HG02678 (cell line): Measurements from ENCODE around the gene PTRH1.

Experiments used
- ATAC-seq: cut with Tn5 transposase; IDR thresholded peaks from one replicate; pipeline ENCODE4 v1.9.1; 2021; ENCODE audit warnings: mild to moderate bottlenecking, moderate library complexity; ENCODE audit not compliant: unreplicated experiment

The PTRH1 gene

DNA sequence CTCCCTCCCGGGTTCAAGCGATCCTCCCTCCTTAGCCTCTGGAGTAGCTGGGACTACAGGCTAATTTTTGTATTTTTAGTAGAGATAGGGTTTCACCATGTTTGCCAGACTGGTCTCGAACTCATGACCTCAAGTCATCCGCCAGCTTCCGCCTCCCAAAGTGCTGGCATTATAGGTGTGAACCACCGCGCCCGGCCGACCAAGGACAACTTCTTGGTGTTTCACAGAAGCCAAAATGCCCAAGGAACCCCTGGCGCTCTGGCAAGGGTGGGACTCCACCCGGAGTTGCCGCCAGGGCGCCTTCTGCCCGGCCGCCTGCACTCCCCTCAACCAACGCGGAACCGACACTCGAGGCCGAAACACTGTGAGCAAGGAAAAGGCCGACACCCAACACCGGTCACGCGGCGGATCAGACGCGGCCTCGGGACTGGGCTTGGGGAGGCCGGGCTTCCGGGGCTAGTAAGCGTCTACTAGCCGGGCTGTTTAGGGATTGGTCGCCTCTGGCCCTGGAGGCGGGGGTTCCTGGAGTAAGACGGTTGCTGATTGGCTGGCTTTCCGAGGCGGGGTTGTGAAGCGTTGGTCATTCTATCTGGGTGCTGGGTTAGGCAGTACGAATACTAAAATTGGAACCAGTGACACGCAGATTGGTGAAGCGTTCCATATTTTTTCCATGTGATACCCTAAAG is 16.3 kb downstream of the PTRH1 start:
- peak; percentile 98 for ATAC-seq

DNA sequence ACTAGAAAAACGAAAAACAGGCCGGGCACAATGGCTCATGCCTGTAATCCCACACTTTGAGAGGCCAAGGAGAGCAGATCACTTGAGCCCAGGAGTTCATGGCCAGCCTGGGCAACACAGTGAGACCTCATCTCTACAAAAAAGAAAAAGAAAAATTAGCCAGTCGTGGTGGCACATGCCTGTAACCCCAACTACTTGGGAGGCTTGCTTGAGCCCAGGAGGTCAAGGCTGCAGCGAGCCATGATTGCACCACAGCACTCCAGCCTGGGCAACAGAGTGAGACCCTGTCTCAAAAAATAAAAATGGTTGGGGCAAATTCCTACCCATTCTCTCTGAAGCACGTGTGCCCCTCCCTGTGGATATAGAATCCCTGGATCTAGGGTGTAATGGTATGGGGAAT is 17.1 kb downstream of the PTRH1 start:
- ATAC-seq: no peak

DNA sequence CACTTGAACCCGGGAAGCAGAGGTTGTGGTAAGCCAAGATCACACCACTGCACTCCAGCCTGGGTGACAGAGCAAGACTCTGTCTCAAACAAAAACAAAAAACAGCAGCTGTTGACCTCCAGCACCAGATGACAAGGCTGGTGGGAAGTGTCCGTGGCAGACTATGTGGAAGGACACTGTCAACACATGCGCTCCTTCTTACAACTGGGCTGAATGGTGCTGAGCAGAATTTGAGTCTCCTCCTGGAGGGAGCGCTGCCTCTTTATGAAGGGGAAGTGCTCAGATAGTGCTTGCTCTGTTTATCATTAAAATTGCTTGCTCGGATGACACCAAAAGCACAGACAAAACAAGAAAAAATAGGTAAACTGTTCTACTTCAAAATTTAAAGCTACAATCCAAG is 17.9 kb downstream of the PTRH1 start:
- ATAC-seq: no peak

DNA sequence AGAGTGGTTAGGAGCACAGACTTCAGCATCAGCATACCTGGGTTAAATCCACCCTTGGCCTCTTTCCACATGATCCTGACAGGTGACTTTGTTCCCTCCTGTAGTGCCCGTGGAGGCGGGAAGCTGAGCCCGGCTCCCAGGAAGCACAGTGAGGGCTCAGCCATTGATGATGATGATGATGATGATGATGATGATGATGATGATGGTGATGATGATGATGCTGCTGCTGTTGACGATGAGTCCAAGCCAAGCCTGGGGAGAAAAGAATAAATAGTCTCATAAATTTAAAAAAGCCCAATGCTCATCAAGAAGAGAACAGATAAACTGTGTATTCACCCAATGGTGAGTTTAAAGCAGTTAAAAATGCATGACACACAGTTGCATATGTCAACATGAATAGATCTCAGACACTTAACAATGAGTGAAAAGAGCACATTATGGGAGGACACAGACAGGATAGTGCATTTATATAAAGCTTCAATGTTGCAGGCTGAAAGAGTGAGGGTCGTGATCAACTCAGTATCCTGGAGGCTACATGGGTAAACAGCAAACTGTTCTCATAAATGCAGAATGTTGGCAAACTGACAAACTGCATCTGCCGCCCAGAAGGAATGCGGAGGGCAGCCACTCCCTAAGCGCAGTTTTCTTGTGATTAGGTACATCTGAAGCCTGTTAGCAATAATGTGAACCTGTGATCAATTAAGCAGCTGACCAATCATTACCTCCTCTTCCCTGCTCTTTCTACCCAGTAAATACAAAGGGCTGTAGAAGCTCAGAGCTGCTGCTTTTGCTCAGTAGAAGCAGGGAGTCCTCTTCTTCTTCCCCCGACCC is 20.4 kb downstream of the PTRH1 start:
- ATAC-seq: no peak

DNA sequence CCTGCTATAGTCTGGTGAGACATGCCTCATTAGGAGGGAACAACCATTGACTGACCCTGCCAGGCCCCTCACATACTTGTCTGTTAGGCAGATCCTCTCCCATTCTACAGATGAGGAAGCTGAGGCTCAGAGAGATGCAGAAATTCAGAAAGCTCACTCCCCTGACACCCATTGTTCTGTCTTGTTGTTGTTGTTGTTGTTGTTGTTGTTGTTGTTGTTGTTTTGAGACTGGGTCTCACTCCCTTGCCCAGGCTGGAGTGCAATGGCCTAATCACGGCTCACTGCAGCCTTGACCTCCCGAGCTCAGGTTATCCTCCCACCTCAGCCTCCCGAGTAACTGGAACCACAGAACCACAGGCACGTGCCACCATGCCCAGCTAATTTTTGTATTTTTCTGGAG is 21.8 kb downstream of the PTRH1 start:
- no peak for ATAC-seq

DNA sequence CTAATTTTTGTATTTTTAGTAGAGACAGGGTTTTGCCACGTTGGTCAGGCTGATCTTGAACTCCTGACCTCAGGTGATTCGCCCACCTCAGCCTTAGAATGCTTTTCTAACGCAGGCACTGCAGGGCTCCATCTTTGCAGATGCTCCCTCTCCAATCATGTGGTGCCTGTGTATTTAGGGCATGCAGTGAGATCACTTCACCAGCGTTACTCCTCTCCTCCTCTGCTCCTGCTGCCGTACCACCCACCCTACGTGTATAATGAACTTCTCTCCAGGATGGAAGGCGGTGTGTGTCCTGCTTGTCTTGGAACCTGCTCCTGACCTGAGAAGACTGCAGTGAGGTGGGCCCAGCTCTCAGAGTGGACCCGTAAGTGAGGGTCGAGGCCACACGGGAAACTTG is 22.3 kb downstream of the PTRH1 start:
- ATAC-seq: no peak

DNA sequence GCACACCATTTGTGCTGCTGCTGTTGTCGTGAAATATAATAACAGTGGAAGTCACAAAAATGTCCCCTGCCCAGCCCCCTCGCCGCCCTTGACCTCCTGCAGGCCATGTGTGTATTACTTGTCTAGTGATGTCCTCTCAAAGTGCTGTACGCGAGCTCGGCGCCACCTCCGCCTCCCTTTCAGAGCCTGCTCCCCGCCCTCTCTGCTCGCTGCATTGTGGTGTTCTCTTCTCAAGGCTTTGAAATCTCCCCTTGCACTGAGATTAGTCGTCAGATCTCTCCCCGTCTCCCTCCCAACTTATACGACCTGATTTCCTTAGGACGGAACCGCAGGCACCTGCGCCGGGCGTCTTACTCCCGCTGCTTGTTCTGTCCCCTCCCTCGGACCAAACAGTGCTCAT is 23.4 kb downstream of the PTRH1 start:
- no peak for ATAC-seq

DNA sequence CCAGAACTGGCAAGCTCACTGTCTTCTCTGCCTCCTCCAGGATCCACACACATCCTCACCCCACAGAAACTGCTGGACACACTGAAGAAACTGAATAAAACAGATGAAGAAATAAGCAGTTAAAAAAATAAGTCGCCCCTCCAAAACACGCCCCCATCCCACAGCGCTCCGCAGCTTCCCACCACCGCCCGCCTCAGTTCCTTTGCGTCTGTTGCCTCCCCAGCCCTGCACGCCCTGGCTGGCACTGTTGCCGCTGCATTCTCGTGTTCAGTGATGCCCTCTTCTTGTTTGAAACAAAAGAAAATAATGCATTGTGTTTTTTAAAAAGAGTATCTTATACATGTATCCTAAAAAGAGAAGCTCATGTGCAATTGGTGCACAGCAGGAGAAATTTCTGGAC is 24.7 kb downstream of the PTRH1 start:
- ATAC-seq: no peak

DNA sequence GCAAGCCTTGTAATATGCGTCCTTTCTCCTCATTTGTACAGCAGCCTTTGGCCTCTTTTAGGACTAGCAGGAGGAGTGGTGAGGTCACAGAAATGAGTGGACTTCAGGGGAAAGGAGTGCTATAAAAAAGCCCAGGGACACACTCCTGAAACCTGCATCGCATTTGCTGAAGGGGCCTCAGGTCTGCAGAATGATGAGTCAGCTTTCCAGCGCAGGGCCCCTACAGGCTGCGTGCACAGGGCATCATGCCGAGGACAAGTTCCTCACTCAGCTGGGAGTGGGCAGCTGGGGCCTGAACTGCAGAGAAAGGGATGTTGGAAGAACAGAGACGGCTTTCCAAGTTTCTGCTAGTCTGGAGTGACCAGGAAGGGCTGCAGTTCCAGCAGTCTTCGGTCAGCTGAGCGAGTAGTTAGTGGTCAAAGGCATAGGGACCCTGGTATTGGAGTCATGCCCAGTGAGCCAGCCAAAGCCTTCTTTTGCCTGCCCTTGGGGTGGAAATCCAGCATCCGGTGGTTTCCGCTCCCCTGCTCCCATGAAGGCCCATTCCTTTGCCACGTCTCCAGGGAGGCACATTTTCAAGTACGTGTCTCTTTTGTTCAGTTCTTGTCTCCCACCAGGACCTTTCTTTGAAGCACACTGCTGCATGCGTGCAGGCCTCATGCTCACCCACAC is 26.0 kb downstream of the PTRH1 start:
- ATAC-seq: no peak

DNA sequence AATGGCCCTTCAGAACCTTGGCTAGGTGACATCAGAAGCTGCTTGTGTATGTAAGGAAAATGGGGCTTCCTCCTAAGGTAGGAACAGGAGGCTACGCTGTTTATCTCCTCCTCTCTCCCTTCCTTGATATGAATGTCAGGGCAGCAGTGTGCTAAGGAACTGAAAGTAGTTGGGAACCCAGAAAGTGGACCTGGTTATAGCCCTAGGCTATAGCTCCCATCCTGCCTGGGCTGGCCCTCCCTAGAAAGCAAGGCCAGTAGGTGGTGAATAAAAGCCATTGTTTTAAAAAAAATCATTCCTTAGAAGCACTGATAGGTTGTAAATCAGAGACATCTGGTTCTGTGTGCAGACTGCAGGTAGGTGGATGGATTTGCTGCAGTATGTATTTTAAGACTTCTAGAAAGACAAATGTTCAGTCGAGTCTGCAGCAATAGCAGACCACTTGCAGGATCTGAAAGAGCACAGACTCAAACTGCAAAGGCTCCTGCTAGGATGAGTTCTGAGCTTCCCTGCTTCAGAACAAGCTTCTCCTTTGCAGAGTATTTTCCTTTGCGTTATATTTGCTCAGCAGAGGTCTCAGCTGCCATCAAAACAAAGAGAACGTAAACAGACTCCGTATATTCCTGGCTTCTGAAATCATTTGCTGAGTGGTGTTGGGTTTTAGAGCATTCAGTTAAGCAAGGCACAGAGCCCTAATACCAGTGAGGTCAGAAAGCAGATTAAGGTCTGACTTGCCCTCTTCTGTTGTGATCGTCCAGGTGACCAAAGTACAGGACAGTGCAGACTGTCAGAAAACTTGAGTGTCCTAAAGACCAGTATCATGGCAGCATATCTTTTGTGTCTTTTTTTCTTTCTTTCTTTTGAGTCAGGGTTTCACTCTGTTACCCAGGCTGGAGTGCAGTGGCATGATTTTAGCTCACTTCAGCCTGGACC is 28.7 kb downstream of the PTRH1 start:
- no peak for ATAC-seq

DNA sequence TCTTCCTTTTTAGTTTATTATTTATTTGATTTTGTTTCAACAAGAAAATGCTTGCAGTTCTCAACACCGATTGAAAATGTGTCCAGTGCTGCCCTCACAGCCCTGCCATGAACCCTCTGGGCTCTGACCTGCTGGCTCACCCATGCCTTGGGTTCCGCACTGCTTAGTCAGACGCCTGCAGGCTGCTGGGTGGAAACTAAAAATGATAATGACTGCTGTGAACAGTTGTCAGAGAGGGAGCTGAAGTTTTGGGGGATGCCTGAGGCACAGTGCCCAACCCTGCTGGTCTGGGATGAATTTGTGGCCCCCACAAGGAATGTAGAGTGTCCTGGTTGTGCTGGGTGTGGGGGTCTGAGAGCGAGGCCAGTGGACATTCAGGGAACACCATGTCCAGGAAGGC is 30.9 kb downstream of the PTRH1 start:
- no peak for ATAC-seq

DNA sequence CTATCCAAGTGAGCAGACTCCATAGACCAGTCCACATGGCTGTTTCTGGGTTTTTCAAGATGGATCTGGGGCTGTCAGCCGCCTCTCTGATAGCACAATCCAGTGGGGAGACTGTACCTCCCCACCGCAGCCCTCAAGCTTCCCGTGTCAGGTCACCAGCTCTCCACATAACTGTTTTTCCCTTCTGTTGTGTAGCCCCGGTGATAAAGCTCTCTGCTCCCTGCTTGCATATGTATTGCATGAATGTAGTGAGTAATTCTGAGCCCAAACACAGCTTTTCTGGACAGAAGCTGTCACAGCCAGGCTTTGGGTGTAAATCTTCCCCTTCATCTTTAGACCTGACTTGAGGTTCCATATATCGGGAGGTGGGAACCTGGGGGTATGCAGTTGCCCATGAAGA is 31.7 kb downstream of the PTRH1 start:
- ATAC-seq: no peak

DNA sequence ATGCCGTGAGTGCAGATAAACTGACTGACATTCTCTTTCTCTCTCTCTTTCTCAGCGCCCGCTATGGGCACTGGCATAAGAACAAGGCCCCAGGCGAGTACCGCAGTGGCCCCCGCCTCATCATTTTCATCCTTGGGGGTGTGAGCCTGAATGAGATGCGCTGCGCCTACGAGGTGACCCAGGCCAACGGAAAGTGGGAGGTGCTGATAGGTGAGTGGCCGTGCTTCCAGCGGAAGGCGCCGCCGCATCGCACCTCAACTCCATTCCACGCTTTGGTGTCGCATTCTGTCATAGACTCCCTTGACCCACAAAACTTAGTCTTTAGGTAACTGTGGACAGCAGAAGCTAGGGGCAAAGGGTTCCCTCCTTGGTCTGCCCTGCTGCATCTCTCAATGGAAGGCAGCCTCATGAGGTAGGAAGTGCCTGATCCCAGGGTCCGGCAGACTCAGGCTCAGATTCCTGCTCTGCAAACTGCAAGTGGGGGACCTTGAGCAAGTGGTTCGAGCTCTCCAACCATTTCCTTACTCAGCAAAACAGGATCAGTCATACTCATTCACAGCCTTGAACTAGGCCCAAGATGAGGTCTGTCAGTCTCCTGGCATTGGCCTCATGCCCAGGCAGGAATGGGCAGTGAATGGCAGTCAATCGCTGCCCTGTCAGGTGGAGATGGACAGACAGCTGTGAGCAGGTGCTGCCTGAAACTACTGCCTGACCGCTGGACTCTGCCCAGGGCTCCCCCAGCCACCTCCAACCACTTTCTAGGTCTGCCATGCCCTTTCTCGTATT is 32.9 kb downstream of the PTRH1 start:
- no peak for ATAC-seq

DNA sequence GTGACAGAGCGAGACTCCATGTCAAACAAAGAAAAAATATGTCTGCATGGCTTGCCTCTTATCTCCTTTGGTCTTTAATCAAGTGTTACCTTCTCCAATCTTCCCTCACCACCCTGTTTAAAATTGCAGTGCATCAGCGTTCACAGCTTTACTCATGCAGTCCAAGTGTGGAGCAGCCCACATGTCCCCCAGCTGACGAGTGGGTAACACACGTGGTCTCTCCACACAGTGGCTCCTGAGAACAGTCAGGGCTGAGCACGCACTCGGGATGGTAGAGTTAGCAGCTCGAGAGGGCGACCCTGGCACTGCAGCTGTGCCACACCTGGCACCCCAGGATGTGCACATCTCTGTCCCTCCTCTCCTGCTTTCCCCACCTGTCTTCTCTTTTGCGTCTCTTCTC is 34.6 kb downstream of the PTRH1 start:
- ATAC-seq: no peak

DNA sequence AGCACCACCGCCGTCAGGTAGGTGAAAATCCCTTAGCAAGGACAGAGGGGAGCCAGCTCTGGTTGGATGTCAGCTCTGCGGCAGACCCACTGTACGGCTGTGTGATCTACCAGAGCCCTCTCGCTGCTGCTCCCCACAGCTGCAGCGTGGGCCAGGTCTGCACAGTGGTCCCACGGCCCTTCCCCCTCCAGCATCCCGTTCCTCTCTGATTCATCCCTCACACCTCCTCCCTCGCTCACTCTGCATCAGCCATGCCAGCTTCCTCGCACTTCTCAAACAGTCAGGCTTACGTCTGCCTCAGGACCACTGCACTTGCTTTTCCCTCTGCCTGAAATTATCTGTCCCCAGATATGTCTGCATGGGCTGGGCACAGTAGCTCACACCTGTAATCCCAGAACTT is 35.2 kb downstream of the PTRH1 start:
- ATAC-seq: no peak

DNA sequence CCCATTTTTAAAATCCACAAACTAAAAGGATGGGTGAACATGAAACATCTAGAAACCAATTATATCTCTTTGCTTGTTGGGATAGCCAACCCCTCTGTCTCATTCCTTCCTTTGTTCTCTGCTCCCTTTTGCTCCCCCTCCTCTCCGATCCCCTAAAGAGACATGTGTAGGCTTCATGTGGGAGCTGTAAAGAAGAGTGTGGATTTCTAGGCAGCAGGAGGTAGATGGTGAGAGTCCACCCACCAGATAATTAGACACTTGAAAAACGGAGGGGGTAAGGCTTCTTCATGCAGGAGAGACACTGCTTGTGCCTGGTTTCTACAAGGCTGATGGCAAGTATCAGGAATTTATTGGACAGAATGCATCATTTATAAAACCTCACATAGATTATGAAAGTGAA is 36.0 kb downstream of the PTRH1 start:
- ATAC-seq: no peak

DNA sequence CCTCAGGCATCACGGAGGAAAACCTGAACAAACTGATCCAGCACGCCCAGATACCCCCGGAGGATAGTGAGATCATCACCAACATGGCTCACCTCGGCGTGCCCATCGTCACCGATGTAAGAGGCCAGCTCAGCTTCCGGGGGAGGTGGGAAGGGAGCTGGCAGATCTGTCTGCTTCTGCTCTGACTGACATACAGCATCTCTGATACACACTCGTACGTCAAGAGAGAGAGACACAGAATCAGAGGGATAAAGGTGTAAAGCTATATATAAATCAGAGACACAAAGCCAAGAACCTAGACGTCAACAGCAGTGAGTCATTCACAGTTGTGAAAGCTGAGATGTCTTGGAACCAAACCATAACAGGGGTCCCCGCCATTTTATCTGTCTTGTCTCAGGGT is 38.8 kb downstream of the PTRH1 start:
- no peak for ATAC-seq

DNA sequence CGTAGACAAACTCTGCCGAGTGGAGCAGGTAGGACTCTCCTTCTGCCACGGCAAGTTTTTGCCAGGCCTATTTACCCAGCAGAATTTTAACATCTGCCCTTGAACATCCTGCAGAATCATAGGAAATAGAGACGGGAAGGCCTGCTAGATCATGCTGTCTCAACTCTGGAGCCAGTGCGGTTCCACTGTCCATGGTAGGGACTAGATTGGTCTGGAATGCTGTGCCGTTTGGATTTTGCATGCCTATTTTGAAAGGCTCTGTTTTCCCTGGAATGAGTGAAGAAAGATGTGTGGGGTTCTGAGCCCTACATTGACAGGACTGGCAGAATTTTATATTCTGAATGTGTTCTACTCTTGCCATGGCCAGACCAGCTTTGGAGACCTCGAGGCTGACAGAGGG is 42.2 kb downstream of the PTRH1 start:
- ATAC-seq: no peak

DNA sequence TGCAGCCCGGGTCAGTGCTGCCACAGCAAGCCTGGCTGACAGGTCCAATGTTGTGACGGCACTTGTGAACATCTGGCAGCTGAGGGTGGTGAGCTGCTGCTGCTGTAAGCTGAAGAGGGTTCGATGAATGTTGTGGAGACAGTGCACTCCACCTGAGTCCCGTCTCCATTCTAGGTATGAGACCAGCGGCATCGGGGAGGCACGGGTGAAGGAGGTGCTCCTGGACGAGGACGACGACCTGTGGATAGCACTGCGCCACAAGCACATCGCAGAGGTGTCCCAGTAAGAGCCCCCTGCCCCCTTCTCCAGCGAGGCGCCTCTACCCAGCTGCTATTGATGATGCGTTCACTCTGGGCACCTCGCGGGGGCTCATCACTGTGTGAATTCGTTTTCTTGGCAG is 47.6 kb downstream of the PTRH1 start:
- no peak for ATAC-seq

DNA sequence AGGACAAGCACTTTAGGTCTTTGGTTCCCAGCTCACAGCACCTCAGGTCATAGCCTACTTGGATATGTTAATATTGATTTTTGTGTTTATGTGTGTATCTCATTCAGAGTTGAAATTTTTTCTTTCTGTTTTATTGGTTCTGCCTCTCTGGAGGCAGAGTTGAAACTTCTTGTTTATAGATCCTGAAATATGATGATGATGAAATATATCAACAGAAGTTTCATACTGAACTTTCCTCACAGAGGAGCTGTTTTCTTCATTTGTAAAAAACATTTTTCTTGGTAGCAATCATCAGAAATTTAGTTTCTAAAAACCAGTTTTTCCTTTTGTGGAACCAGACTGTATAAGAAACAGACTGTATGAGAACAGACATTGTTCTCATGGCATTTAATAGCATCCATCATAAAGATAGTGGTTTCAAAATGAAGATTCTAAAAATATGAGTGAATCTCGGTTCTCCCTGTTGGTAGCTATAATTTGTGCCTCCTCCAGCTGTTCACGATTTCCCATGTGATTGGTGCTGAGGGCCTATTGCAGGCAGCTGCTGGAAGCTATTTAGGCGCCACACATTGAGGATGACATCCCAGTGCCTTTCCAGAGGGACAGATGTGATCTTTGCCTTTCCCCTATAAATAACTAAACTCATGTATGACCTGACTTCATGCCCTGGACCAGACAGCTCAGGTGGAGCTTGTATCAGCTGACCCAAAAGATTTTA is 48.2 kb downstream of the PTRH1 start:
- no peak for ATAC-seq
